Natural killer cell treated with Interleukin-12 subunit alpha and Interleukin-12 subunit beta and Interleukin-15 and Interleukin-18, amount 100 ng/mL, for 72 hours (primary cell): ENCODE measurements around the gene CLCNKA. TPM values are rescaled to one million over a fixed set of nuclear protein-coding genes. Genes with fewer than 3 reads are reported as not detected.
"Not testable (repeated sequence)": the region's sequence is repeated elsewhere in the genome, so short reads cannot be mapped to it uniquely, and the experiment has no call there.

Experiments used
- ATAC-seq, 2 donors: fragments of 150-1000 bp; cut with Tn5 transposase in 1 of 2; sonication (Bioruptor Pico), chemical (Tn5 transposase) in 1 of 2; 2 replicates each; pipeline ENCODE4 v1.10.0; 2021
- DNase-seq: peaks from one replicate; pipeline ENCODE4 v3.0.0; 2022; ENCODE audit warnings: low spot score
- H3K27ac Mint-ChIP-seq, 2 donors: 1 replicate in 1 of 2; 2 replicates in 1 of 2; pipeline ENCODE4 v1.8.0; 2022; ENCODE audit warnings: mixed read lengths in 2 of 2, mild to moderate bottlenecking in 1 of 2, moderate library complexity in 1 of 2
- H3K27me3 Mint-ChIP-seq, 2 donors: 1 replicate in 1 of 2; 2 replicates in 1 of 2; pipeline ENCODE4 v1.8.0; 2022; ENCODE audit warnings: mixed read lengths in 2 of 2
- H3K36me3 Mint-ChIP-seq: one replicate; pipeline ENCODE4 v1.8.0; 2022; ENCODE audit warnings: mixed read lengths
- H3K4me1 Mint-ChIP-seq, 2 donors: 1 replicate in 1 of 2; 2 replicates in 1 of 2; pipeline ENCODE4 v1.8.0; 2022; ENCODE audit warnings: low read depth in 2 of 2, mixed read lengths in 2 of 2, mild to moderate bottlenecking in 1 of 2
- H3K4me3 Mint-ChIP-seq: one replicate; pipeline ENCODE4 v1.8.0; 2022; ENCODE audit warnings: mixed read lengths
- H3K9me3 Mint-ChIP-seq: 2 replicates; pipeline ENCODE4 v1.8.0; 2022; ENCODE audit warnings: mixed read lengths
- total RNA-seq, 2 donors: library from RNA; stranded (reverse); gene quantifications; one replicate each; pipeline ENCODE4 v1.2.3, GENCODE V29; 2022

CLCNKA gene
- total RNA-seq, 2 donors from 2014 or later = 0.24 TPM; not detected in 1

DNA sequence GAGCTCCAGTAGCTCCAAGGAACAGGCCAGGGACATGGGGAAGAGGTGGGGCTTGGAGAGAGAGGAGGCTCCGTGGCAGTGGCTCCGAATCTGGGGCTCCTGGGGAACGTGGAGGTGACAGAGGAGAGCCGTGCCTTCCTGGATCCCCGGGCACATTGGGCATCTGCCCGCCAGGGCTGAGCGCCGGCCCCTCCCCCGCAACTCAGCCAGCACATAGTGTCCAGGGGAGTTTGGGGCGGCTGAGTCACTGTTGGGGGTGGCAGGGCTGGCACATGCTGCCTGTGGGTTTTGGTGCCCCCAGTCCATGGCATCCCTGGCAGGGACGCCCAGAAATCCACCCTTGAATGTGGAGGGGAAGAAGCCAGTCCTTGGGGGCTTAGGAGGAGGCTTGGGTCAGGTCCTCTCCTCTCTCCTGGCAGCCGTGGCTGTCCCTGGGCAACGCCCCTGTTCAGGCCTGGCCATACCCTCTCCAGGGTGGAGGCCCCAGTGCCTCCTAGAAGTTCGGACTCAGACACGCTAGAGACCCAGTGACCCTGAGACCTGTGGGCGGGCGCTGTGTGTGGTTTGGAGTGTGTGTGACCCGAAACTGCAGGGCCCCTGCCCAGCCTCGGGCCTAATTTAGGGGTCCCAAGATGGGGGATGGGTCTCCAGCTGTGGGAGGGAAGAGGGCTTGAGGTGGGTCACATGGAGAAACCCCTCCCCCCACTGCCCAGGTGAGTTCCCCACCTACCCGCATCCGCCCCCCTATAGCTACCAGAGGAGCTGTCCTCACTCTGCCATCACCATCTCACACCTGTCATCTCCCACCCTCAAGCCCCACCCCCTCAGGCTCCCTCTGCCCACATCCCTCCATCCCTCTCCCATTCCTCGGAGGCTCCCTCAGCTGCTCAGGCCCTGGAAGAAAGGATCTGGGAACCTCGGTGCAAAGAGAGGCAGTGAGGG, 5.6 kb upstream of the CLCNKA start:
- Mint-ChIP-seq H3K27me3 (no peaks in the 10 kb centered on the region), H3K4me3 (no peak overlapping the region), H3K36me3 (no peaks in the 10 kb centered on the region), H3K4me1 (peaks cover 0 to 3% of the 10 kb centered on the region in 2 donors), H3K9me3 (no peaks in the 10 kb centered on the region), H3K27ac (no peak overlapping the region)
- DNase-seq (no peak), ATAC-seq (no peak)

- Mint-ChIP-seq H3K27me3 (no peaks in the 10 kb centered on the region), H3K4me1 (peaks cover 0 to 3% of the 10 kb centered on the region in 2 donors), H3K36me3 (no peaks in the 10 kb centered on the region), H3K4me3 (no peak overlapping the region), H3K9me3 (no peaks in the 10 kb centered on the region), H3K27ac (no peak overlapping the region)
- ATAC-seq (no peak), DNase-seq (no peak)
These were observed 4.8 kb upstream of the CLCNKA start for GRCh38 chr1:16017076-16017460.

DNA sequence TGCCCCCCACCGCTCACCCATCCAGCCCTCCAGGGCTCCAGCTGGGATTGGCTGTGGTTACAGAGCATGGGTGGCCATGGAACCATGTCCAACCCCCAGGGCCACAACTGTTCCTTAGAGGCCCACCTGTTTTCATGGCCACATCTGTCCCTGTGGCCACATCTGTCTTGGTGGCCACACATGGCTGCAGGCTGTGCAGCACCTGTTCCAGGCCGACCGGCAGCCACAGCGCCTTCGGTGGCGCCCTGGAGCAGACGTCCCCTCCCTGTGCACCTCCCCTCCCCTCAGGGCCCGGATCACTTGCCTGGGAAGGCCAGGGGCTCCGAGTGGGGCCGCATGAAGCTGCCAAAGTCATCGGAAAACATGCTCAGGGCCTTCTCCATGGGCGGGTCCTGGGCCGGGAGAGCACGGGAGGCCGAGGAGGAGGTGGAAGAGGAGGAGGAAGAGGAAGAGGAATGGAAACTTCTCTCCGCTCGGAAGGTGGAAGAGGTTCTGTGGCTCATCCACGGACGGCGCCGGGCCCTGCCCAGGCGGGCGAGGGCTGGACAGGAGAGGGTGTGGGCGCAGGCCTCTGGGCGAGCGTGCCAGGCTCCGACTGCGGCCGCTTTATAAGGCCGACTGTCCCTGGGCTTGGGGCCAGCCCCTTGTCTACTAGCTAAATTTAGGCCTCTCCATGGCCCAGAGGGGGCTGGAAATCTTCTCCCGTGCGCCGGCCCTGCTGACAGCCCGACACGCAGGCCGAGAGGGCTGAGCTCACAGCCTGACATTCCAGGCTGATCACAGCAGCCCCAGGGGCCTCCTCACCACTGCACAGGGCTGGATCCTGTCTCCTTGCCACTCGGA, 4.2 kb upstream of the CLCNKA start, which contains the start of gene HSPB7:
TSS of gene HSPB7 (minus strand) at position 583 of the 843 bp plus-strand sequence. CDS start at position 503, 80 bp downstream.
- ATAC-seq (no peak), DNase-seq (no peak)
- no peaks in the 10 kb centered on the region for H3K36me3 Mint-ChIP-seq
- H3K4me1 Mint-ChIP-seq = no peaks in the 10 kb centered on the region
- no peak within 1 kb of the TSS for H3K4me3 Mint-ChIP-seq
- H3K27ac Mint-ChIP-seq = no peak within 1 kb of the TSS
- peaks cover 0 to 2% of the 10 kb centered on the region in 2 donors for H3K27me3 Mint-ChIP-seq
- no peaks in the 10 kb centered on the region for H3K9me3 Mint-ChIP-seq

- H3K27me3 Mint-ChIP-seq = peaks cover 0 to 3% of the 10 kb centered on the region in 2 donors
- no peak overlapping the region for H3K4me3 Mint-ChIP-seq
- H3K36me3 Mint-ChIP-seq = no peaks in the 10 kb centered on the region
- DNase-seq = no peak
- no peak overlapping the region for H3K27ac Mint-ChIP-seq
- no peak for ATAC-seq
- no peaks in the 10 kb centered on the region for H3K4me1 Mint-ChIP-seq
- no peaks in the 10 kb centered on the region for H3K9me3 Mint-ChIP-seq
These were observed 3.5 kb upstream of the CLCNKA start for GRCh38 chr1:16018308-16018707.

- Mint-ChIP-seq H3K4me1 (no peaks in the 10 kb centered on the region), H3K36me3 (no peaks in the 10 kb centered on the region), H3K4me3 (no peak overlapping the region), H3K27ac (no peak overlapping the region), H3K27me3 (peaks cover 0 to 3% of the 10 kb centered on the region in 2 donors), H3K9me3 (no peaks in the 10 kb centered on the region)
- ATAC-seq (no peak), DNase-seq (no peak)
These were observed 2.8 kb upstream of the CLCNKA start for GRCh38 chr1:16018749-16019643.

GRCh38 chr1:16019644-16020277, 2.1 kb upstream of the CLCNKA start:
- no peak for ATAC-seq
- H3K27me3 Mint-ChIP-seq = peaks cover 0 to 4% of the 10 kb centered on the region in 2 donors
- no peak overlapping the region for H3K4me3 Mint-ChIP-seq
- no peaks in the 10 kb centered on the region for H3K4me1 Mint-ChIP-seq
- H3K27ac Mint-ChIP-seq = no peak overlapping the region
- no peaks in the 10 kb centered on the region for H3K9me3 Mint-ChIP-seq
- no peak for DNase-seq
- H3K36me3 Mint-ChIP-seq = no peaks in the 10 kb centered on the region

DNA sequence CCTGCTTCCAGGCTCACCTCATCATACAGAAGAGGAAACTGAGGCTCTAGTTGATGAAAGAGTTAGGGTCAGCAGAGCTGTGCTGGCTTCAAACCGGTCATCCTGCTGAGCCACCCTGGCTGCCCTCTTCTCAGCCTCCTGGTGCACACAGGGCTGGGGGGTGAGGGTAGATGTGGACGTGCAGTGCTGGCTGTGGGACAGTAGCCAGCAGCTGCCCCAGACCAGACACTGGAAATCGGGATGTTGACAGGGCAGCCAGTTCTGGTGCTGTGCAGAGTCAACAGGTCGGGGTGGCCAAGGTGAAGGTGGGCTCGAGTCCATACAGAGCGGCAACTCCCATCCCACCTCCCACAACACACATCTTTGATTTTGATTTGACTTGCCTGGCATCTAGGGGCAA, 1.5 kb upstream of the CLCNKA start:
- H3K36me3 Mint-ChIP-seq = no peaks in the 10 kb centered on the region
- H3K4me1 Mint-ChIP-seq = no peaks in the 10 kb centered on the region
- H3K4me3 Mint-ChIP-seq = no peak overlapping the region
- H3K9me3 Mint-ChIP-seq = no peaks in the 10 kb centered on the region
- peaks cover 0 to 5% of the 10 kb centered on the region in 2 donors for H3K27me3 Mint-ChIP-seq
- no peak for ATAC-seq
- DNase-seq = no peak
- no peak overlapping the region for H3K27ac Mint-ChIP-seq

- not testable (repeated sequence) for H3K27ac Mint-ChIP-seq, ATAC-seq, H3K36me3 Mint-ChIP-seq, H3K27me3 Mint-ChIP-seq, H3K4me3 Mint-ChIP-seq, H3K9me3 Mint-ChIP-seq, H3K4me1 Mint-ChIP-seq, DNase-seq
These were observed 958 bp upstream of the CLCNKA start for GRCh38 chr1:16020878-16021277.

- Mint-ChIP-seq H3K27me3 (peaks cover 0 to 5% of the 10 kb centered on the region in 2 donors), H3K36me3 (no peaks in the 10 kb centered on the region), H3K27ac (no peak overlapping the region), H3K9me3 (no peaks in the 10 kb centered on the region), H3K4me3 (no peak overlapping the region), H3K4me1 (no peaks in the 10 kb centered on the region)
- ATAC-seq = no peak
- no peak for DNase-seq
These were observed 557 bp downstream of the CLCNKA start for GRCh38 chr1:16022393-16022792.

DNA sequence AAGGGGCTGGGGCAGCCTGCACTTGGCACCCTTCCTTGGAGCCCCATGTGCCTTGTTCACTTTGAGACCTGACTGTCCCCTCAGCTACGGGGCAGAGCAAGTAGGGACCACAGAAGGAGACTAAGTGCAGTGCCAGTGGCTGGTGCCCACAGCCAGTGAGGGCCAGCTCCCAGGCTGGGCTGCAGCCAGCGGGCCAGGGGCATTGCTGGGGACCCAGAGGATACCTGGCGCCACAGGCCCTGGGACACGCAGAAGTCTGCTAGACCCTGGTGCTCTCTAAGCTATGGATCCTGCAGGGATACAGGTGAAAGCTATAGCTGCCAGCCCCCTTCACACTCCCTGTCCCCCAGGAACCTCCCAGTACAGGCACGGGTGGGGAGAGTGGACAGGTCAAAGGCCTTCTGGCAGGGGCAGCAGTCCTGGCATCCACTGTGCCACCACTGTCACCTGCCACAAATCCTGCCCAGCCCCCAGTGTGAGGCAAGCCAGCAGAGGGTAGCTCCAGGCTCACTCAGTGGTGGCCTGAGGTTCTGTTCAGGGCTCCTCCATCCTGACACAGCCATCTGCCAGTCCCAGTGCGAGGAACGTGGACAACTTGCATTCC, 1.3 kb downstream of the CLCNKA start:
- H3K27ac Mint-ChIP-seq = no peak overlapping the region
- H3K36me3 Mint-ChIP-seq = no peaks in the 10 kb centered on the region
- ATAC-seq = no peak
- H3K4me3 Mint-ChIP-seq = no peak overlapping the region
- no peaks in the 10 kb centered on the region for H3K9me3 Mint-ChIP-seq
- peaks cover 0 to under 1% of the 10 kb centered on the region in 2 donors for H3K4me1 Mint-ChIP-seq
- H3K27me3 Mint-ChIP-seq = peaks cover 5 to 10% of the 10 kb centered on the region in 2 donors
- no peak for DNase-seq

DNA sequence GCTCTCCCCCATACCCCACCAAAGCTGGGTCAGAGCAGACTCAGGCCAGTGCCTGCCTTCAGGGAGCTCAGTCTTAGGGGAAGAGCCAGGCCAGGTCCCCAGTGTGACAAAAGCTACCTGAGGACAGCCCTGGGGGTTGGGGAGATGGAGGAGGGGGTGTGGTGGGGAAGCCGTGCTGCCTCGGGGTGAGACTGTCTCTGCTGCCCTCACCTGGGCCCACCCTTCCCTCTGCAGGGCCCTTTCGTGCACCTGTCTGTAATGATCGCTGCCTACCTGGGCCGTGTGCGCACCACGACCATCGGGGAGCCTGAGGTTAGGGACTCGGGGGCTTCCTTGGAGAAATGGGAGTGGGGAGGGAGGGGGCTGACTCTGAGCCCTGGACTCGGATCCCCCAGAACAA, 4.5 kb downstream of the CLCNKA start:
- not testable (repeated sequence) for H3K4me3 Mint-ChIP-seq, H3K4me1 Mint-ChIP-seq, H3K27ac Mint-ChIP-seq, DNase-seq, H3K9me3 Mint-ChIP-seq, H3K36me3 Mint-ChIP-seq, ATAC-seq
- peaks cover 11 to 16% of the 10 kb centered on the region in 2 donors for H3K27me3 Mint-ChIP-seq

DNA sequence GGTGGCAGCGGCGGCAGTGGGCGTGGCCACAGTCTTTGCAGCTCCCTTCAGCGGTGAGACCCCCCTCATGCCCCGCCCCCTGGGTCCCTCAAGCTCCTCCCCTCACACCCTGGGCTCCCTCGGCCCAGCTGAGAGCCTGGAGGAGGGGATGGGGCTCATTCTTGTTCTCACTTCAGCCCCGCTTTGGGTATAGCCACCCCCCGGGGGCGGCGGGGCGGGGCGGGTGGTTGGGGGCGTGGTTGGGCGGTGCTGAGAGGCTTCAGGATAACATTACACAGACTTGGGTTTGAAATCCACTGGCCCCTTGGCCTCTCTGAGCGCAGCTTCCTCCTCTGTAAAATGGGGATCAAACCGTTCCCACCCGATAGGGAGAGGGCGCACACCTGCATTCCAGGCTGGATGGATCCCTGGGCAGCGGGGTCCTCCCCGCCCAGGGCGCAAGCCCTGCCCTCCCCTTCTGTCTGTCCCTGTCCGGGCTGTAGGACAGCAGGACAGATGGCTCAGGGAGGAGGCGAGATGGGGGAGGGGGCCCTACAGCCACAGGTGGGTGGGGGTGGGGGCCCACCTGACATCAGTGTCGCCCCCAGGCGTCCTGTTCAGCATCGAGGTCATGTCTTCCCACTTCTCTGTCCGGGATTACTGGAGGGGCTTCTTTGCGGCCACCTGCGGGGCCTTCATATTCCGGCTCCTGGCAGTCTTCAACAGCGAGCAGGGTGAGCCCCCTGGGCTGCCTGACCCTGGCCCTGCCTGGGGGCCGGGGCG, 5.1 kb downstream of the CLCNKA start:
- Mint-ChIP-seq H3K27ac (no peak overlapping the region), H3K27me3 (peaks cover 11 to 16% of the 10 kb centered on the region in 2 donors), H3K4me3 (no peak overlapping the region), H3K4me1 (peaks cover 0 to 4% of the 10 kb centered on the region in 2 donors), H3K9me3 (no peaks in the 10 kb centered on the region), H3K36me3 (no peaks in the 10 kb centered on the region)
- no peak for DNase-seq
- ATAC-seq = no peak
